Lower leg skin (tissue), 4 donors: ENCODE measurements around the gene PCP4. TPM values are rescaled to one million over a fixed set of nuclear protein-coding genes. Genes with fewer than 3 reads are reported as not detected.
A peak's percentile ranks its signal among the peaks of the same experiment; 100 is the strongest.

Source experiments
- DNase-seq, 2 donors: peaks; one replicate each; pipeline ENCODE4 v3.0.0-alpha.2; 2019; ENCODE audit warnings: low spot score in 2 of 2
- H3K4me3 ChIP-seq: fragments of 200-600 bp; sonication (generic); 2 replicates; pipeline ENCODE4 v1.5.1; 2017; ENCODE audit warnings: mild to moderate bottlenecking, low read depth; ENCODE audit not compliant: poor library complexity, severe bottlenecking
- POLR2A ChIP-seq, 2 donors: fragments of 450-650 bp; IDR thresholded peaks; one replicate each; pipeline ENCODE4 v1.6.1; 2016 to 2017; ENCODE audit warnings: antibody characterized with exemption in 2 of 2, mild to moderate bottlenecking in 1 of 2, moderate library complexity in 1 of 2
- WGBS, 2 donors: methylation state at CpG; one replicate each; pipeline ENCODE4 v1.1.5; 2018; 5-methylcytosine and 5-hydroxymethylcytosine counted together
- intact Hi-C: fragments of 100-400 bp; cut with DNase I; formaldehyde crosslinking; loops from one replicate; pipeline ENCODE4 v1.15.0; 2023; ENCODE audit warnings: low total_unique reads
- total RNA-seq, 4 donors: library from RNA; depleted of rRNA; stranded (reverse); fragments of >200 nt; gene quantifications; one replicate each; pipeline ENCODE4 v1.1.0, GENCODE V29; 2016
- TF ChIP-seq, protein P1 (sequence below), 3 donors: fragments of 450-650 bp; IDR thresholded peaks; one replicate each; pipeline ENCODE4 v1.5.1; 2016; ENCODE audit warnings: antibody characterized with exemption in 3 of 3, mild to moderate bottlenecking in 3 of 3, moderate library complexity in 2 of 3

Gene PCP4
- total RNA-seq, result 1 to 10 TPM in 3 of 4 donors, under 1 TPM in 1; 0.83 to 5.8 (median 1.2) TPM

DNA sequence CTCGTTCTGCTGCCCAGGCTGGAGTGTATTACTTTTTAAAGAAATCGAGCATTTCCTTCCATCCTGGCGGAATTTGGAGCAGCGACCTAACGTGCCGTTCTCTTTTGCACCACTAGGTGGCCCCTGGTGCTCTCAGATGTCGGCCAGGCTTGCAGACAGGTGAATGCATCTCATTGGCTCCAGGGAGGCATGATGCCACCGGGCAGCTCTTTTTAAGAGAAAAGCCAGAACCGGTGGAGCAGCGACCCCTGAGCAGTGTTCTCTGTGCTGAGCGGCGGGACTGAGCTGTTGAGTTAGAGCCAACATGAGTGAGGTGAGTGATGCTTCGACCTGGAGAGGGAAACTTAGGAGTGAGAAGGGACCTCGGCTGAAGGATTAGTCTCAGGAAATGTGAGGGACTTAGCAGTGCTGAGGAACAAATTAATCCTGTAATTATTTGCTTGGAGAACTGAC, at the start of gene PCP4:
TSS of gene PCP4 (plus strand) at position 241 of the 453 bp plus-strand sequence. CDS start at position 305, 64 bp downstream.
- no peak for TF ChIP-seq POLR2A (IDR thresholded peaks at IDR 0.05)
- TF ChIP-seq, protein P1, sequence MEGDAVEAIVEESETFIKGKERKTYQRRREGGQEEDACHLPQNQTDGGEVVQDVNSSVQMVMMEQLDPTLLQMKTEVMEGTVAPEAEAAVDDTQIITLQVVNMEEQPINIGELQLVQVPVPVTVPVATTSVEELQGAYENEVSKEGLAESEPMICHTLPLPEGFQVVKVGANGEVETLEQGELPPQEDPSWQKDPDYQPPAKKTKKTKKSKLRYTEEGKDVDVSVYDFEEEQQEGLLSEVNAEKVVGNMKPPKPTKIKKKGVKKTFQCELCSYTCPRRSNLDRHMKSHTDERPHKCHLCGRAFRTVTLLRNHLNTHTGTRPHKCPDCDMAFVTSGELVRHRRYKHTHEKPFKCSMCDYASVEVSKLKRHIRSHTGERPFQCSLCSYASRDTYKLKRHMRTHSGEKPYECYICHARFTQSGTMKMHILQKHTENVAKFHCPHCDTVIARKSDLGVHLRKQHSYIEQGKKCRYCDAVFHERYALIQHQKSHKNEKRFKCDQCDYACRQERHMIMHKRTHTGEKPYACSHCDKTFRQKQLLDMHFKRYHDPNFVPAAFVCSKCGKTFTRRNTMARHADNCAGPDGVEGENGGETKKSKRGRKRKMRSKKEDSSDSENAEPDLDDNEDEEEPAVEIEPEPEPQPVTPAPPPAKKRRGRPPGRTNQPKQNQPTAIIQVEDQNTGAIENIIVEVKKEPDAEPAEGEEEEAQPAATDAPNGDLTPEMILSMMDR (IDR thresholded peaks at IDR 0.05), result peak in 1 of 3 donors; percentile 36
- 8 to 10% methylated on average over 14 of the region's 14 CpGs for WGBS, 2 donors
- DNase-seq, result peak; percentile 20 to 88
- no peak within 1 kb of the TSS for H3K4me3 ChIP-seq
- intact Hi-C loops, result no loop called here

DNA sequence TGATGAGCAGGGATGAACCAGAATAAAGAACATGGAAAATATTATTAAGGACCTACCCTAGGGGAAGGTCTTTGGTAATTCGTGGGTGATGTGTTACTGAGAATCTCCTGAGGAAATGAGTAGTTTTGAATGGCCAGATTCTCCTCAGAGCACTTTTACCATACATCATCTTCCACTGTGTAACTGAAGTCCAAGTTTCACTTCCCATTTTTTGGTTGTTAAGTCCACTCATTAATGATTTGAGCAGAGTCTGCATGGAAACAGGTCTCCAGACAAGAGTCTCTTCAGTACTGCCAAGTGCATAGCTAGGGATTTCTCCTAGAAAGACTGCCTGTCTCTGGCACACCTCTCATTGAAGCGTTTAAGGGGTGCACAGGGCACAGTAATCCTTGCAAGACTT, 48.7 kb upstream of the PCP4 start:
- WGBS, 2 donors, result 69 to 72% methylated on average over 2 of the region's 2 CpGs
- TF ChIP-seq, protein P1 (IDR thresholded peaks at IDR 0.05), result no peak
- no peak for TF ChIP-seq POLR2A (IDR thresholded peaks at IDR 0.05)
- no peak overlapping the region for H3K4me3 ChIP-seq
- DNase-seq, result no peak
- intact Hi-C loops, result no loop called here

DNA sequence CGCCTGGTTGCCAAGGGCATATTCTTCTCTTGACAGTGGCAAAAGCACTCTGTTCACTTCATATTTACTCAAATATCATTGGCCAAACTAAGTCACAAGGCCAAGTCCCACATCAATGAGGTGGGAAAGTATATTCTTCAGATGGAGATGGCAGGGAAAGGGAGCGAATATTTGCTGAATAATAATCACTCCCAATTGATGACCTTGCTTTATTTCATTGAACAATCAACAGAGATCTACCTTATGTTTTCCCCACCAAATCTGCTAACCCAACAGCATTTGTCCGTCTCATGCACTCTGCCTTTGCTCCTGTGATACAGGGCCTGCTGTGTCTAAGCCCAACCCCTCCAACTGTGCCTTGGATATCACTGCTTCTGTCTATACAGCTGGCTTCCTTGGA, 45.2 kb upstream of the PCP4 start:
- WGBS, 2 donors, result 85 to 86% methylated on average over 3 of the region's 3 CpGs

DNA sequence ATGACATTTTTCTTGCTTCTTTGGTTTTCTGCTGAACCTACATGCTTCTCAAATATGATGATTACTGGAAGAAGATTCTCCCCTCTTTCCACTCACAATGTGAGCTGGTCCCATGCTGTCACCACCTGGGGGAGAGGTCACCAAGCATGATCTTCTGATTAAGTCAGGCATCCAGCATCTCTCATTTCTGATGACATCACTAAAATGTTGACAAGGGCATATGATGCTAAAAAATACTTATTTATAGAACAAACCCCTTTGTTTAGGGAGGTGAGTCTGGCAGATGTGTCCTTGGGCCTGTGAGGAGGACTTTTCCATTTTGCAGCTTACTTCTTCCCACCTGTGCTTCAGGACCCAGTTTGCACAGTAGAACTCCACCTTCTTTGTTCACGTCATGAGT, 42.0 kb upstream of the PCP4 start:
- H3K4me3 ChIP-seq, result no peak overlapping the region
- DNase-seq, result no peak
- 79 to 83% methylated on average over 1 of the region's 1 CpG for WGBS, 2 donors
- intact Hi-C loops, result no loop called here
- TF ChIP-seq, protein P1 (IDR thresholded peaks at IDR 0.05), result no peak
- TF ChIP-seq POLR2A (IDR thresholded peaks at IDR 0.05), result no peak

More for the DNA sequence above, 45.2 kb upstream of the PCP4 start:
- DNase-seq, result no peak
- intact Hi-C loops, result no loop called here
- no peak overlapping the region for H3K4me3 ChIP-seq
- TF ChIP-seq, protein P1 (IDR thresholded peaks at IDR 0.05), result no peak
- TF ChIP-seq POLR2A (IDR thresholded peaks at IDR 0.05), result no peak

DNA sequence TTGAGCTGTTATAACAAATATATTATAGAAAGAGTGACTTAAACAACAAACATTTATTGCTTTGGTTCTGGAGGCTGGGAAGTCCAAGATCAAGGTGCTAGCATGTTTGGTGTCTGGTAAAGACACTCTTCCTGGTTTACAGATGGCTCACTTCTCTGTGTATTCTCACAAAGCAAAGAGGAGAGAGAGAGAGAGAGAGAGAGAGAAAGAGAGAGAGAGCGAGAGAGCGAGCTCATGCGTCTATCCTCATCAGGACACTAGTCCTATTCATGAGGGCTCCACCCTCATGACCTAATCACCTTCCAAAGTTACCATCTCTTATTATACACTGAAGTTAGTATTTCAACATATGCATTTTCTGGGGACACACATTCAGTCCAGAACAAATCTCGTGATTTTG, 32.7 kb upstream of the PCP4 start:
- 68 to 85% methylated on average over 4 of the region's 4 CpGs for WGBS, 2 donors

More for the DNA sequence above, 32.7 kb upstream of the PCP4 start:
- TF ChIP-seq POLR2A (IDR thresholded peaks at IDR 0.05), result no peak
- TF ChIP-seq, protein P1 (IDR thresholded peaks at IDR 0.05), result no peak
- intact Hi-C loops, result no loop called here
- no peak for DNase-seq
- no peak overlapping the region for H3K4me3 ChIP-seq
